ENCODE measurements around the gene SLC25A12. TPM values are rescaled to one million over a fixed set of nuclear protein-coding genes. Genes with fewer than 3 reads are reported as not detected.

SLC25A12 gene
- polyA plus RNA-seq, 1 of the 3 experiments (the other 2 are of a cell fraction), result 13.0 TPM

Small RNA genes within 50 kb of the gene (small RNA-seq; reads per million reads assigned to genes)
- 0 reads per million in 7 experiments for gene RNU6-182P

Other genes with a start within 250 kb of the SLC25A12 start
- gene DYNC1I2, start 206.8 kb downstream of the SLC25A12 start, polyA plus RNA-seq (2012; rRNA removed), result 99.7 and 134 TPM in 2 replicates
- gene HAT1, start 28.2 kb upstream of the SLC25A12 start, polyA plus RNA-seq (2012; rRNA removed), result 18.6 and 21.5 TPM in 2 replicates
- 9.0 and 10.3 TPM in 2 replicates for gene METAP1D, start 105.7 kb upstream of the SLC25A12 start, polyA plus RNA-seq (2012; rRNA removed)
- gene DLX1, start 191.3 kb upstream of the SLC25A12 start, polyA plus RNA-seq (2012; rRNA removed), result 0.07 and 0.13 TPM in 2 replicates
- 0.02 TPM in 2 replicates for gene DLX2, start 208.7 kb upstream of the SLC25A12 start, polyA plus RNA-seq (2012; rRNA removed)